ENCODE results near the gene SSX1. TPM values are rescaled to one million over a fixed set of nuclear protein-coding genes. Genes with fewer than 3 reads are reported as not detected.
A peak's percentile ranks its signal among the peaks of the same experiment; 100 is the strongest.

Gene SSX1
- total and polyA plus RNA-seq, 9 of the 15 experiments (the other 6 are each of a cell fraction or from before 2014, with no cell fraction given): 15.2 to 221 (median 115) TPM

GRCh38 chrX:48278958-48279357 is 23.8 kb downstream of the SSX1 start (continued):
- TF ChIP-seq ATF3 (IDR thresholded peaks at IDR 0.05): 0 out of 2 replicates have a peak, but pooled peaks have one; percentile 24
- TF ChIP-seq ATF3 (CRISPR knock-in tag; conservative IDR thresholded peaks at IDR 0.05): no peak
- TF ChIP-seq KAT8 (IDR thresholded peaks at IDR 0.05; ENCODE audit: low read depth): no peak
- TF ChIP-seq CTCF (IDR thresholded peaks at IDR 0.05 in 2 of 3, conservative IDR thresholded peaks at IDR 0.05 in 1 of 3; ENCODE audit: insufficient read depth in 2 of 3, low read depth in 1 of 3, low read length in 3 of 3): no peak
- TF ChIP-seq C11orf30 (IDR thresholded peaks at IDR 0.05; ENCODE audit: low read depth): peak; percentile 76
- TF ChIP-seq ZNF507 (tag; conservative IDR thresholded peaks at IDR 0.05): no peak
- no peak for TF ChIP-seq CHD1 (IDR thresholded peaks at IDR 0.05; ENCODE audit: low read length)
- TF ChIP-seq ZNF668 (CRISPR knock-in tag; IDR thresholded peaks at IDR 0.05): no peak
- TF ChIP-seq, protein P1, sequence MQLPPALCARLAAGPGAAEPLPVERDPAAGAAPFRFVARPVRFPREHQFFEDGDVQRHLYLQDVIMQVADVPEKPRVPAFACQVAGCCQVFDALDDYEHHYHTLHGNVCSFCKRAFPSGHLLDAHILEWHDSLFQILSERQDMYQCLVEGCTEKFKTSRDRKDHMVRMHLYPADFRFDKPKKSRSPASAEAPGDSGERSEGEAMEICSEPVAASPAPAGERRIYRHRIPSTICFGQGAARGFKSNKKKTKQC (CRISPR knock-in tag; IDR thresholded peaks at IDR 0.05): no peak
- TF ChIP-seq, protein P2, sequence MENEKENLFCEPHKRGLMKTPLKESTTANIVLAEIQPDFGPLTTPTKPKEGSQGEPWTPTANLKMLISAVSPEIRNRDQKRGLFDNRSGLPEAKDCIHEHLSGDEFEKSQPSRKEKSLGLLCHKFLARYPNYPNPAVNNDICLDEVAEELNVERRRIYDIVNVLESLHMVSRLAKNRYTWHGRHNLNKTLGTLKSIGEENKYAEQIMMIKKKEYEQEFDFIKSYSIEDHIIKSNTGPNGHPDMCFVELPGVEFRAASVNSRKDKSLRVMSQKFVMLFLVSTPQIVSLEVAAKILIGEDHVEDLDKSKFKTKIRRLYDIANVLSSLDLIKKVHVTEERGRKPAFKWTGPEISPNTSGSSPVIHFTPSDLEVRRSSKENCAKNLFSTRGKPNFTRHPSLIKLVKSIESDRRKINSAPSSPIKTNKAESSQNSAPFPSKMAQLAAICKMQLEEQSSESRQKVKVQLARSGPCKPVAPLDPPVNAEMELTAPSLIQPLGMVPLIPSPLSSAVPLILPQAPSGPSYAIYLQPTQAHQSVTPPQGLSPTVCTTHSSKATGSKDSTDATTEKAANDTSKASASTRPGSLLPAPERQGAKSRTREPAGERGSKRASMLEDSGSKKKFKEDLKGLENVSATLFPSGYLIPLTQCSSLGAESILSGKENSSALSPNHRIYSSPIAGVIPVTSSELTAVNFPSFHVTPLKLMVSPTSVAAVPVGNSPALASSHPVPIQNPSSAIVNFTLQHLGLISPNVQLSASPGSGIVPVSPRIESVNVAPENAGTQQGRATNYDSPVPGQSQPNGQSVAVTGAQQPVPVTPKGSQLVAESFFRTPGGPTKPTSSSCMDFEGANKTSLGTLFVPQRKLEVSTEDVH (IDR thresholded peaks at IDR 0.05; ENCODE audit: low read depth, partially characterized antibody): peak; percentile 54
- TF ChIP-seq IRF9 (tag; IDR thresholded peaks at IDR 0.05): peak; percentile 79
- no peak for TF ChIP-seq GTF2A2 (tag; IDR thresholded peaks at IDR 0.05)
- peak; percentile 35; the same call in 1 of the 2 replicates for TF ChIP-seq MAFF (IDR thresholded peaks at IDR 0.05; ENCODE audit: low read length)
- TF ChIP-seq SOX6 (IDR thresholded peaks at IDR 0.05): no peak
- no peak for TF ChIP-seq CAMTA2 (CRISPR knock-in tag; conservative IDR thresholded peaks at IDR 0.05)
- TF ChIP-seq HDAC1 (IDR thresholded peaks at IDR 0.05): no peak
- no peak for TF ChIP-seq ZNF174 (CRISPR knock-in tag; IDR thresholded peaks at IDR 0.05)
- no peak for TF ChIP-seq CBX1 (IDR thresholded peaks at IDR 0.05; ENCODE audit: low read depth)
- peak; percentile 64 for TF ChIP-seq ZNF316 (IDR thresholded peaks at IDR 0.05)
- TF ChIP-seq L3MBTL2 (IDR thresholded peaks at IDR 0.05): peak; percentile 80
- TF ChIP-seq ASH1L (IDR thresholded peaks at IDR 0.05; ENCODE audit: borderline replicate concordance, low read depth, partially characterized antibody): peak; percentile 72
- no peak for TF ChIP-seq ZNF436 (CRISPR knock-in tag; IDR thresholded peaks at IDR 0.05)
- TF ChIP-seq HNRNPLL (IDR thresholded peaks at IDR 0.05; ENCODE audit: low read depth, low read length, poor library complexity, severe bottlenecking): no peak
- TF ChIP-seq ATF1 (CRISPR knock-in tag; IDR thresholded peaks at IDR 0.05): no peak
- TF ChIP-seq ATF1 (tag; IDR thresholded peaks at IDR 0.05): peak; percentile 58
- TF ChIP-seq MBD2 (IDR thresholded peaks at IDR 0.05; ENCODE audit: borderline replicate concordance, low read depth): peak; percentile 66; the same call in 1 of the 2 replicates

Data from K562 (cell line).